Hepatic stellate cell (primary cell): ENCODE measurements around the gene UBAP1.
"Not testable (repeated sequence)": the region's sequence is repeated elsewhere in the genome, so short reads cannot be mapped to it uniquely, and the experiment has no call there.

Source experiments
- DNase-seq: peaks from one replicate; pipeline ENCODE4 v3.0.0; 2011; ENCODE audit warnings: low spot score

Gene UBAP1

DNA sequence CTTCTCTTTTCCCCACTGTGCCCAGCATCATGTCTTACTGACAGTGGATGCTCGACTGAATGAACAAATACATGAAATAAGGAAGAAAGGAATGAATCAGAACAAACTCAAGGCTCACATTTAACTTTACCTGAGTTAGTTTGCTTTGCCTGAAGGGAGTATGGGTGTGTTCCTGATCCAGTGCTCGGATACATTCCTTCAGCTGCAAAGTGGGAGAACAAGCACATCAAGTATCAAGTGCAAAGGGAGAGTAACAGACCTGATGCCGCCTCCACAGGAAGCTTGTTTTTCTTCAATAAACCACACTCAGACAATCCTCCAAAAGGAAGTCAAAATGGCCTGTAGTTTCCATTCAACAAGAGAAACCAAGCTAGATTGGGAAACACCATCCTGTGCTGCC lies 84.1 kb downstream of the UBAP1 start:
- no peak for DNase-seq

DNA sequence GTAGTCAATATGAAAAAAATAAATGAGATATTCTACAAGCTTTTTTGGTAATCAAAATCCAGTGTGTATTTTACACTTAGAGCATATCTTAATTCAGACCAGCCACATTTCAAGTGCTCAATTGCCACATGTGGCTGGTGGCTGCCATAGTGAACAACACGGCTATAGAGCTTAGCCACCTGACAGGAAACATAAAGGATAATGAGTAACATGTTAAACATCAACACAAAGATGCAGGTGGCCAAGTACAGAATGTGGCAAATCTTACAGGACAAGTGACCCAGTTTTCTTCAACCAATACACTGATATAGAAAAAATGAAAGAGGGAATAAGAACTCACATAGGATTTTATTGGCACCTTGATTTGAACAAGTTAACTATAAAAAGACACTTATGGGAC lies 88.8 kb downstream of the UBAP1 start:
- no peak for DNase-seq

DNA sequence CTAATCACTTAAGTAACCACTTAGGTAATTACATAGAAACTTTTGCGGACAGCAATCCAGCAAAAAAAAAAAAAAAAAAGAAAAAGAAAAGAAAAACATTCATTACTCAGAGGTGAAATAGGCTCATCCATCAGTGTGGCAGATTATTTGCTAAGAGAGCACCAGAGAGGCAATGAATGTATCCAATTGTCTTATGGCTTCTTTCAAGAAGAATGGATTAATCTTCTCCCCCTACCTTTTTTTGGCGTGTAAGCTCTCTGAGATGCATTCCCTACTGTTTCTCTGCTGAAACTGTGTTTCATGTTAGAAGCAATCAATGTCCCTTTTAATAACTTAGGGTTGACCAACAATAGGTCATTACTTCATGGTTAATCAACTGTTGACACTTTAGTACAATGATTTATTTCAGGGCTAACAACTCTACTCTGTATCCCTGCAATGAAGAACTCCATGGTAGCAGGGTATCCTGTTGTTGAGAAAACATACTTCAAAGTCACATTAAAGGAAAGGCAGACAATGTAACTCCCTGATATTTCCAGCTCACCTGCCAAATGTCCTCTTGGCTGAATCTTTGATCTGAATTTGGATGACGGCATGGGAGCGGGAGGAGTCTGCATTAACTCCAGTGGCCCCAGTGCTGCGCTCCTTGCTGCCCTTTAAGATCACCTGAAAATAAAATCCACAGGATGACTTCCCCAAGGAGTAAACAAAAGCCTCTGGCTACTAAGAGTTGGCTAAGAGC lies 92.6 kb downstream of the UBAP1 start:
- DNase-seq: no peak

DNA sequence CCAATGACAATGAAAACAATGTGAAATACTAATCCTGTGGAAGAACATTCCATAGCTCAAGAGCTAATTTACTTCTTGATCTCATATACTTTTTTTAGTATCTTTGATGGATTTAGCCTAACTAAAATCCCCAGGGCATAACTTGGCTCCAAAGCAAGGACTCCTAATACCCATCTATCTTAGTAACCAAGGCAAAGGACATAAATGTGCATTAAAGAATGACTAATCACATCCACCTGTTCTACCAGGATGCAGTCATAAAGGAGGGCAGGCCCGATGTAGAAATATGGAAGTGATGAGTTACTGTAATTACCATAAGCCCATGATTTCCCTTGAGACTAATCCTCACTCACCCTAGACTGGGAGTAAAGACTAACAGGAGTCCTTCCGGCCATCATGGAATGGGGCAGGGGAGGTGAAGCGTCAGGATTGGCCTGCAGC lies 93.3 kb downstream of the UBAP1 start:
- no peak for DNase-seq

DNA sequence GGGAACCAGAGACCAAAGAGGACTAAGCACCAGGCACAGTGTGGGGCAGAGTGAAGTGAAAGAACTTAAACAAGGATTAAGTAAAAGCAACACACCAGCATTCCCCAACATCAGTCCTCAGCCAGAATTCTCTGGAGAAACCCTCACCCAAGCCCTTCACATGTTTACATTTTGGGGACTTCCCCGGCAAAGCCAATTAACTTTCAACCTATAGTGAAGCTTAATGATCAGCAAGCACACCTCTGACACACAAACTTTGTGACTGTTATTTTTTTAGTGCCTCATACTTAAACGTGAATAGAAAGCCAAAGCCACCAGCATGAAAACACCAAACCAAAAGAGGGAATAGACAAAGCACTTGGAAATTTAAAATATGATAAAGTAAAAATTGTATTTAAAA lies 94.7 kb downstream of the UBAP1 start:
- DNase-seq: not testable (repeated sequence)

DNA sequence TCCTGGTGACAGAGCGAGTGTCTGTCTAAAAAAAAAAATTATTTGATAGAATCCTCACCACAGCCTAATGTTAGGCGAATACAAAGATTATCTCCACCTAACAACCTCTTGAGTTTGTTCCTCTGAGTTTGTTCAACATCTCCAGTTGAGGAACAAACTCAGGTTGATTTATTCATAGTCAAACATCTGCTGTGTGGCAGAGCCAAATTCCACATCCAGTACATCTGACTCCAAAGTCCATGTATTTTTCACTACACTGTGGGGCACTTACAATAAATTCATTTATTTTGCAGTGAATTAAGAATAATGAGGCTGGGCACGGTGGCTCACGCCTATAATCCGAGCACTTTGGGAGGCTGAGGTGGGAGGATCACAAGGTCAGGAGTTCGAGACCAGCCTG lies 97.0 kb downstream of the UBAP1 start:
- DNase-seq: no peak

DNA sequence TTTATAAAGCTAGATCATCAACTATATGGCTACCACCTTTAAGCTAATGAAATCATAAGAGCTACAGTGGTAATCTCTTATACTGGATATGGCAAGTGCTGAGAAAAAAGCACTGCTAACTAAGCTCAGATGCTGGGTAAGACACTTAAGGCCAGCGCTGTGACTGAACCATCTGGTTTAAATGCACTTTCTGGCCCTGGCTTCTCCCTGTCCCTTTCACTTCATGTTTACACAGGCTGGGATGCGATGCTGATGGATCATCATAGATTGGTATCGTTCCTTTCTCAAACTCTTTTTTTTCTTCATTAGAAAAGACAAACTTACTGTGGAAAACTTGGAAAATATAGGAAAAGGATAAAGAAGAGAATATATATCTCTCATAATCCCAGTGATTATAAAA lies 97.9 kb downstream of the UBAP1 start:
- no peak for DNase-seq

DNA sequence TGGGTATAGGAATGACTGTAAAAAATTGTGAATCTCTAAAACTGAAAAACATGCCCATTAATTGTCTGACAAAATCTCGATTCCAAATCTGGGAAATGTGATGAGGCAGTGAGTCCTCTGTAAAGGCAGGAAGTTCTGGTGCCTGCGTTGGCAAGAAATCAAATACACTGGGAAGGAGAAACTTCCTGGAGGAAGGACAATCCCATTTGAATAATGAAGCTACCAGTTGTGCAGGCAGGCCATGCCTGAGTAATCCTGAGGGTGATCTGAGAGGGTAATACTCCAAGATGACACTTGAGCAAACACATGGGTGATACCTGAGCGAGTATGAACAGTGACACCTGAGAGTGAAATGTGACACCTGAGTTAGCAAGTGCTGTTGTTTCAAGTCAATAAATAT lies 100.6 kb downstream of the UBAP1 start:
- DNase-seq: no peak

DNA sequence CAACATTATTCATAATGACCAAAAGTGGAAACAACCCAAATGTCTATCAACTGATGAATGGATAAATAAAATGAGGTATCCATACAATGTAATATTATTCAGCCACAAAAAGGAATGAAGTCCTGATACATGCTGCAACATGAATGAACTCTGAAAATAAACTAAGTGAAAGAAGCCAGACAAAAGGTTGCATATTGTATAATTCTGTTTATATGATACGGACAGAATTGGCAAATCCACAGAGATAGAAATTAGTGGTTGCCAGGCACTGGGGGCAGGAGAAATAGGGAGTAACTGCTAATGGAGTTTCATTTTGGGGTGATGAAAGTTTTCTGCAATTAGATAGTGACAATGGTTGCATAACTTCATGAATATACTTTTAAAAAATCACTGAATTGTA lies 103.3 kb downstream of the UBAP1 start:
- DNase-seq: no peak

DNA sequence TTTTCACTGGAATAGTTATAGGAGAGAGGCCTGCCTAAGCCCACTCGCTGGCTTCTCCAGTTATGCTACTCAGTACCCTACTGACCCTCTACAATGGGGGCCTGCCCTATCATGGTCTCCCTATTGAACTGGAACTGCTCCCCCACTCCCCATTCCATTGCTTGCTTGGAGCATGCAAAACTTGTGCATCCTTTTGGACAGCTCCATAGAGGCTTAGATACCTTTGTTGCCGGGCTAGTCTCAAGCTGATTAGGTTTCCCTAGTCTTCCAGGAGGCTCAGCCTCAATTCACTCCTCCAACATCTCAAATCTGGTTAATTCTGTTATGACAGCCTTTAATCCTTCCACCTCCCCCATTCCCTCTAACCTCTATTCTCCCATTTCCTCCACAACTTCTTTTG lies 110.3 kb downstream of the UBAP1 start:
- DNase-seq: no peak

DNA sequence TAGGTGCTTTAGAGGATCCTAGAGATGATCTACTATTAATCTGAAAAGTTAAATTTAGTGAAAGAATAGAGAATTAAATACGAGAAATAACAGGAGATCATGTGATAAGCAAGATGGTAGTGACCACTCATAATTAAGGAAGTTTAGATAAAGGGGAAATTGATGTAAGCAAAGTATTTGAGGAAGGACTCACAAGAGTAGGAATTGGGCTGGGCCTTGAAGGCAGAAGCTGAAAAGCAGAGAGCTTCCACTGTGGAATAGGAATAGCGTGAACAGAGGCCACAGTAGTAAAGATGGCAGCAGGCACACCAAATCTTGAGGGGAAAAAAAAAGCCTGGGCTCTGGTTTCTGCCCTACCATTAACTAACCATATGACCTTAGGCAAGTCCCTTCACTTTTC lies 112.2 kb downstream of the UBAP1 start:
- DNase-seq: no peak

DNA sequence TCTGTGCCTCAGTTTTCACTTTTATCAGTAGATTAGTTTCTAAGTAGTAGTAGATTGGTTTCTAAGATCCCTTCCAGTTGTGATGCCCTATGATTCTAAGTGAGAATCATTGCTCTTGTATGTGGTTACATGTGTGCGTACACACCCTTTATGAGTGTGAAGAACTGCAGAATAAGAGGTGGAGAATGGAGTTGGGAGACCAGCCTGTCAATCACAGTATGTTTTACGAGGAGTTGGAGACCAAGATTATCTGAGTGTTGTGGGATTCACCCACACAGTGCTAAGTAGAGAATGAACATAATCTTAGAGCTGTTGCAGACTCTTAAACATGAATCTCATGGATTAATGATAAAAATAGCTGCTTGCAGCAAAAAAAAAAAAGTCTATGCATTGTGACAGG lies 112.6 kb downstream of the UBAP1 start:
- no peak for DNase-seq

DNA sequence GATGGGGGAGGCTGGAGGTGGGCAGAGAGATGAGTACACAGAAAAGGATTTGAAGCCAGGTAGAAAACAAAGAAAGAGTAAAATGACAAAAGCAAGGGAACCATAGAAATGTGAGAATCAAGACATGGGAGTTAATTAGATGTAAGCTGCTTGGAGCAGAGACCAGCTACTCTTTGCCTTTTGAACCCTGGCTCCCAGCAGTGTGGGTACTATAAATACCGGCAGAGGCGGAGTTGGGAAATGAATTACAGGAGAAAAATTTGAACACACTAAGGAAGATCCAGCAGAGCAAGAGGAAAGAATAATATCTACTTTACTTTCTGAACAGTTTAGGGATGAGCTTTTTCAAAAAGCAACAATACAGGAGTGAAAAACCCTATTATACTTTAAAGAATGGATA lies 113.7 kb downstream of the UBAP1 start:
- no peak for DNase-seq

DNA sequence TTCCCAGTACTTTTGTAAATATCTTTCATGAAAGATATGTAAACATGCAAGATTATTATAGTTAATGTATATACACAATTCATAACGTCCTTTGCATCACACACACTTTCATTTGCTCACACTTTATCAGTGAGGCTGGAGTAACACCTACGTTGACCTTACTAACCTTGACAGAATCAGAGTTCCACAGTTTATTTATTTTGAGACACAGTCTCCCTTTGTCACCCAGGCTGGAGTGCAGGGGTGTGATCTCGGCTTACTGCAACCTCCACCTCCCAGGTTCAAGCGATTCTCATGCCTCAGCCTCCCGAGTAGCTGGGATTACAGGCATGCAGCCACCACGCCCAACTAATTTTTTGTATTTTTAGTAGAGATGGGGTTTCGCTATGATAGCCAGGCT lies 122.2 kb downstream of the UBAP1 start:
- DNase-seq: not testable (repeated sequence)
